HL-60 (cell line): ENCODE results near the gene POLN.

Source experiments
- GABPA ChIP-seq: IDR thresholded peaks from 2 replicates; pipeline ENCODE4 v1.6.1; 2012; ENCODE audit warnings: low read depth
- POLR2AphosphoS5 ChIP-seq: IDR thresholded peaks from 2 replicates; pipeline ENCODE4 v1.6.1; 2012; ENCODE audit warnings: low read depth
- REST ChIP-seq: IDR thresholded peaks from 2 replicates; pipeline ENCODE4 v1.6.1; 2012; ENCODE audit warnings: low read depth; ENCODE audit not compliant: insufficient replicate concordance
- SPI1 ChIP-seq: IDR thresholded peaks from 2 replicates; pipeline ENCODE4 v1.6.1; 2012; ENCODE audit warnings: low read depth, mild to moderate bottlenecking, borderline replicate concordance
- TF ChIP-seq, protein P1 (sequence below): IDR thresholded peaks from one replicate; pipeline ENCODE4 v1.5.1; 2011; ENCODE audit warnings: low read length, control low read depth, inconsistent platforms; ENCODE audit not compliant: insufficient read depth

DNA sequence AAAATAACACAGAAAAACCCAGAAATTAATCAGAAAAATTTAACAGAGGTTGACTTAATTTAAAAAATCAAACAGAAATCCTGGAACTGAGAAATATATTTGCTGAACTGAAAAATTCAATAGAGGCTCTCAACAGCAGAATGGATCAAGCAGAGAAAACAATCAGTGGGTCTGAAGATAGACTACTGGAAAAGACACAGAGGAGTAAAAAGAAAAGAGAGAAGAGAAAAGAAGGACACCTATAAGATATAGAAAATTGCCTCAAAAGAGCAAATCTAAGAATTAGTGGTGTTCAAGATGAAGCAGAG lies 55.1 kb downstream of the POLN start:
- TF ChIP-seq POLR2AphosphoS5 (no peak), GABPA (no peak), REST (no peak), SPI1 (no peak)
- TF ChIP-seq, protein P1, sequence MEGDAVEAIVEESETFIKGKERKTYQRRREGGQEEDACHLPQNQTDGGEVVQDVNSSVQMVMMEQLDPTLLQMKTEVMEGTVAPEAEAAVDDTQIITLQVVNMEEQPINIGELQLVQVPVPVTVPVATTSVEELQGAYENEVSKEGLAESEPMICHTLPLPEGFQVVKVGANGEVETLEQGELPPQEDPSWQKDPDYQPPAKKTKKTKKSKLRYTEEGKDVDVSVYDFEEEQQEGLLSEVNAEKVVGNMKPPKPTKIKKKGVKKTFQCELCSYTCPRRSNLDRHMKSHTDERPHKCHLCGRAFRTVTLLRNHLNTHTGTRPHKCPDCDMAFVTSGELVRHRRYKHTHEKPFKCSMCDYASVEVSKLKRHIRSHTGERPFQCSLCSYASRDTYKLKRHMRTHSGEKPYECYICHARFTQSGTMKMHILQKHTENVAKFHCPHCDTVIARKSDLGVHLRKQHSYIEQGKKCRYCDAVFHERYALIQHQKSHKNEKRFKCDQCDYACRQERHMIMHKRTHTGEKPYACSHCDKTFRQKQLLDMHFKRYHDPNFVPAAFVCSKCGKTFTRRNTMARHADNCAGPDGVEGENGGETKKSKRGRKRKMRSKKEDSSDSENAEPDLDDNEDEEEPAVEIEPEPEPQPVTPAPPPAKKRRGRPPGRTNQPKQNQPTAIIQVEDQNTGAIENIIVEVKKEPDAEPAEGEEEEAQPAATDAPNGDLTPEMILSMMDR = no peak
